GM23338 (cell line): ENCODE data around the gene SLC1A6. TPM values are rescaled to one million over a fixed set of nuclear protein-coding genes. Genes with fewer than 3 reads are reported as not detected.
"Not testable (repeated sequence)": the region's sequence is repeated elsewhere in the genome, so short reads cannot be mapped to it uniquely, and the experiment has no call there.

Source experiments
- ATAC-seq: fragments of 200-7000 bp; cut with Tn5 transposase; 3 replicates; pipeline ENCODE4 v1.9.1; 2020
- DNase-seq: peaks from one replicate; pipeline ENCODE4 v3.0.0-alpha.2; 2015; ENCODE audit warnings: low spot score
- H2AFZ ChIP-seq: fragments of 200-600 bp; sonication (generic); 2 replicates; pipeline ENCODE4 v1.8.0; 2016; ENCODE audit warnings: antibody characterized with exemption, mild to moderate bottlenecking, moderate library complexity
- H3F3A ChIP-seq: fragments of 200-600 bp; sonication (generic); replicated peaks from 2 replicates; pipeline ENCODE4 v1.8.0; 2017; ENCODE audit warnings: antibody characterized with exemption, mixed run types, low read depth
- H3K27ac ChIP-seq: fragments of 200-600 bp; sonication (generic); 2 replicates; pipeline ENCODE4 v1.6.1; 2016; ENCODE audit warnings: low read depth
- H3K27me3 ChIP-seq: fragments of 200-600 bp; sonication (generic); 2 replicates; pipeline ENCODE4 v1.8.0; 2016; ENCODE audit warnings: mild to moderate bottlenecking, mixed run types, moderate library complexity; ENCODE audit not compliant: insufficient read depth
- H3K36me3 ChIP-seq: fragments of 200-600 bp; sonication (generic); 2 replicates; pipeline ENCODE4 v1.8.0; 2016; ENCODE audit warnings: mild to moderate bottlenecking; ENCODE audit not compliant: insufficient read depth
- H3K4me1 ChIP-seq: fragments of 200-600 bp; sonication (generic); 2 replicates; pipeline ENCODE4 v1.8.0; 2016; ENCODE audit warnings: mild to moderate bottlenecking, moderate library complexity; ENCODE audit not compliant: insufficient read depth
- H3K4me2 ChIP-seq: fragments of 200-600 bp; sonication (generic); 2 replicates; pipeline ENCODE4 v1.7.1; 2017; ENCODE audit warnings: mixed run types
- H3K4me3 ChIP-seq: fragments of 200-600 bp; sonication (generic); 2 replicates; pipeline ENCODE4 v1.6.1; 2016; ENCODE audit warnings: mixed run types
- H3K79me2 ChIP-seq: fragments of 200-600 bp; sonication (generic); replicated peaks from 2 replicates; pipeline ENCODE4 v1.8.0; 2017; ENCODE audit warnings: mild to moderate bottlenecking; ENCODE audit not compliant: insufficient read depth
- H3K9me2 ChIP-seq: fragments of 200-600 bp; sonication (generic); 2 replicates; pipeline ENCODE4 v1.8.0; 2017; ENCODE audit not compliant: insufficient read depth
- H4K20me1 ChIP-seq: fragments of 200-600 bp; sonication (generic); replicated peaks from 2 replicates; pipeline ENCODE4 v1.8.0; 2017; ENCODE audit warnings: mild to moderate bottlenecking; ENCODE audit not compliant: insufficient read depth
- H3K27ac Mint-ChIP-seq: 2 replicates; pipeline ENCODE4 v1.8.0; 2020; ENCODE audit warnings: inconsistent platforms, mild to moderate bottlenecking, moderate library complexity, mixed read lengths
- H3K27me3 Mint-ChIP-seq: 3 replicates; pipeline ENCODE4 v1.8.0; 2022; ENCODE audit warnings: low read depth, mild to moderate bottlenecking, moderate library complexity, mixed read lengths, inconsistent platforms; ENCODE audit not compliant: insufficient read depth, poor library complexity
- H3K36me3 Mint-ChIP-seq: 3 replicates; pipeline ENCODE4 v1.8.0; 2021; ENCODE audit warnings: low read depth, mild to moderate bottlenecking, inconsistent platforms, moderate library complexity, mixed read lengths
- H3K4me1 Mint-ChIP-seq: 3 replicates; pipeline ENCODE4 v1.8.0; 2020; ENCODE audit warnings: mild to moderate bottlenecking, inconsistent platforms, mixed read lengths
- H3K4me3 Mint-ChIP-seq: 3 replicates; pipeline ENCODE4 v1.8.0; 2021; ENCODE audit warnings: moderate library complexity, mild to moderate bottlenecking, inconsistent platforms, mixed read lengths
- H3K9me3 Mint-ChIP-seq: 3 replicates; pipeline ENCODE4 v1.8.0; 2020; ENCODE audit warnings: moderate library complexity, mild to moderate bottlenecking, inconsistent platforms, mixed read lengths
- CREB1 ChIP-seq: fragments of 250-450 bp; sonication (Bioruptor Pico); IDR thresholded peaks from 2 replicates; pipeline ENCODE4 v1.5.0; 2020; ENCODE audit warnings: low read depth, mild to moderate bottlenecking, moderate library complexity
- EZH2 ChIP-seq: fragments of 200-600 bp; sonication (generic); IDR thresholded peaks from one replicate; pipeline ENCODE4 v1.8.0; 2017; ENCODE audit warnings: antibody characterized with exemption, mild to moderate bottlenecking, low read depth; ENCODE audit not compliant: unreplicated experiment
- EZH2phosphoT487 ChIP-seq: fragments of 200-600 bp; sonication (generic); IDR thresholded peaks from one replicate; pipeline ENCODE4 v1.8.1; 2018; ENCODE audit warnings: antibody characterized with exemption; ENCODE audit not compliant: unreplicated experiment
- REST ChIP-seq: IDR thresholded peaks from one replicate; pipeline ENCODE4 v1.6.1; 2018; ENCODE audit warnings: antibody characterized with exemption; ENCODE audit not compliant: unreplicated experiment
- polyA plus RNA-seq: library from polyadenylated mRNA; unstranded; fragments of >200 nt; fragmentation: Nextera tagmentation; extraction: Ambion mirVana; gene quantifications from 2 replicates; pipeline ENCODE4 v1.2.1, GENCODE V29; 2016
- total RNA-seq: library from RNA; depleted of rRNA; stranded (reverse); fragments of >200 nt; shearing (Covaris generic); gene quantifications from 2 replicates; pipeline ENCODE4 v1.2.3, GENCODE V29; 2014
- TF ChIP-seq, protein P1 (sequence below): IDR thresholded peaks from 2 replicates; pipeline ENCODE4 v1.6.1; 2016; ENCODE audit warnings: antibody characterized with exemption

The SLC1A6 gene
- total and polyA plus RNA-seq, 2 experiments from 2014 or later, result 12.6 to 37.3 TPM

DNA sequence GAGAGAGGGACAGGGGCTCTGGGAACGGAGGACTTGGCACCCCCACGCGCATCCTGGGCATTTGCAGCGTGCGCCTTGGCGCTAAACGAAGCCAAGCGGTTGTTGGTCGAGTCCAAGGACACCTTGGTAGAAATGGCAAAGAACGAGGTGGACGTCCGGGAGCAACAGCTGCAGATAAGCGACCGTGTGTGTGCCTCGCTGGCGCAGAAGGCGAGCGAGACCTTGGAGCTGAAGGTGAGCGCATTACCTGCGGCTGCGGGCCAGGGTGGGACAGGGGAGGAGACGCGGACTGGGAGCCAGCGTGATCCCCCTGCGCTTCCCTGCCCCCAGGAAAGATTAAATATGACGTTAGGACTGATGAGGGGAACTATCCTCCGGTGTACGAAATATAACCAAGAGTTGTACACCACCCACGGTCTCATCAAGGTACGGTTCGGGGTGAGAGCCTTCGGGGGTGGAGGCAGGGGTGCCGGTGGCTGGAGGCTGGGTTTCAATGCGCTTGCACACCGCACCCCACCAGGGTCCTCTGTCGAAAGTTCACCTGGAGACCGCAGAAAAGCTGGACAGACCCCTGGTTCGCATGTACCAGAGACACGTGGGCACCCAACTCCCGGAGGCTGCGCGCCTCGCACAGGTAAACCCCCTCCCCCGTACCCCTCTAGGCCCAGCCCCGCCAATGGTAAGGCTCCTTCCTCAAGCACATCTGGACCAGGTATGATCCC, 41.8 kb upstream of the SLC1A6 start:
- Mint-ChIP-seq H3K36me3 (no peaks in the 10 kb centered on the region), H3K4me1 (no peaks in the 10 kb centered on the region), H3K27ac (no peak overlapping the region), H3K4me3 (no peak overlapping the region), H3K27me3 (peaks cover 8% of the 10 kb centered on the region), H3K9me3 (peaks cover 2% of the 10 kb centered on the region; the same call in 2 of the 3 replicates)
- Histone ChIP-seq H2AFZ (no peak overlapping the region), H3K36me3 (no peaks in the 10 kb centered on the region), H3K9me2 (no peaks in the 10 kb centered on the region), H3K79me2 (no peaks in the 10 kb centered on the region), H3K4me2 (no peak overlapping the region), H3K4me3 (no peak overlapping the region), H4K20me1 (no peaks in the 10 kb centered on the region; the same call in 1 of the 2 replicates), H3K4me1 (no peaks in the 10 kb centered on the region), H3K27me3 (peaks cover 13% of the 10 kb centered on the region; the same call in 1 of the 2 replicates), H3K27ac (no peak overlapping the region), H3F3A (no peaks in the 10 kb centered on the region)
- ATAC-seq (no peak), DNase-seq (no peak)
- TF ChIP-seq EZH2 (no peak), EZH2phosphoT487 (no peak)
- TF ChIP-seq, protein P1, sequence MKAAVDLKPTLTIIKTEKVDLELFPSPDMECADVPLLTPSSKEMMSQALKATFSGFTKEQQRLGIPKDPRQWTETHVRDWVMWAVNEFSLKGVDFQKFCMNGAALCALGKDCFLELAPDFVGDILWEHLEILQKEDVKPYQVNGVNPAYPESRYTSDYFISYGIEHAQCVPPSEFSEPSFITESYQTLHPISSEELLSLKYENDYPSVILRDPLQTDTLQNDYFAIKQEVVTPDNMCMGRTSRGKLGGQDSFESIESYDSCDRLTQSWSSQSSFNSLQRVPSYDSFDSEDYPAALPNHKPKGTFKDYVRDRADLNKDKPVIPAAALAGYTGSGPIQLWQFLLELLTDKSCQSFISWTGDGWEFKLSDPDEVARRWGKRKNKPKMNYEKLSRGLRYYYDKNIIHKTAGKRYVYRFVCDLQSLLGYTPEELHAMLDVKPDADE, result no peak

- H3F3A ChIP-seq, H3K4me2 ChIP-seq, H3K9me2 ChIP-seq, H3K36me3 ChIP-seq, H3K36me3 Mint-ChIP-seq, H3K27ac ChIP-seq, ATAC-seq, H2AFZ ChIP-seq, H3K4me3 Mint-ChIP-seq, H3K79me2 ChIP-seq, H3K27ac Mint-ChIP-seq, H4K20me1 ChIP-seq, H3K4me3 ChIP-seq, DNase-seq, H3K9me3 Mint-ChIP-seq, H3K4me1 Mint-ChIP-seq, H3K4me1 ChIP-seq: not testable (repeated sequence)
- peaks cover 11% of the 10 kb centered on the region for H3K27me3 Mint-ChIP-seq
- peaks cover 20% of the 10 kb centered on the region for H3K27me3 ChIP-seq
Measured at GRCh38 chr19:15018836-15019235, 39.2 kb upstream of the SLC1A6 start.

DNA sequence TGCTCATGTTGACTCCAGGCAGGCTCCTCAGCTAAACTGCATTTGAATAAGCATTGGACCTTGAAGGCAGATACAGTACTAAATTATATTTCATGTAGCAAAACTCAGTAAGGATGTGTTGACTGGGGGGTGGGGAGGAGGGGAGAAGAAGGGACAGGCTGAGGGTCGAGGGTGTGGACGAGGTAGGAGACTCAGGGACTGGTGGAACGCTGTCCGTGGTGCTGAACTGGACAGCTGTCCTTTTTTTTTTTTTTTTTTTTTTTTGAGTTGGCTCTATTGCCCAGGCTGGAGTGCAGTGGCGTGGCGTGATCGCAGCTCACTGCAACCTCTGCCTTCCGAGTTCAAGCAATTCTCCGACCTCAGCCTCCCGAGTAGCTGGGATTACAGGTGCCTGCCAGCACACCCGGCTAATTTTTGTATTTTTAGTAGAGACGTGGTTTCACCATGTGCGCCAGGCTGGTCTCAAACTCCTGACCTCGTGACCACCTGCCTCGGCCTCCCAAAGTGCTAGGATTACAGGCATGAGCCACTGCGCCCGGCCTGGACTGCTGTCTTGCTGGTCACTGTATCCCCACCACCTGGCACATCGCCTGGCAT, 36.4 kb upstream of the SLC1A6 start:
- no peaks in the 10 kb centered on the region for H3K79me2 ChIP-seq
- H3K9me3 Mint-ChIP-seq, result no peaks in the 10 kb centered on the region; the same call in 2 of the 3 replicates
- peak; percentile 32; the same call in 2 of the 3 replicates for ATAC-seq

More for the DNA sequence above, 36.4 kb upstream of the SLC1A6 start:
- H3K4me1 ChIP-seq, result no peaks in the 10 kb centered on the region
- Mint-ChIP-seq H3K4me3 (no peak overlapping the region), H3K27me3 (peaks cover 35% of the 10 kb centered on the region), H3K4me1 (no peaks in the 10 kb centered on the region), H3K27ac (no peak overlapping the region), H3K36me3 (no peaks in the 10 kb centered on the region)
- TF ChIP-seq CREB1 (no peak), REST (peak; percentile 79)
- peaks cover 6% of the 10 kb centered on the region for H4K20me1 ChIP-seq
- no peak overlapping the region for H3K27ac ChIP-seq
- no peaks in the 10 kb centered on the region for H3K36me3 ChIP-seq
- H3K9me2 ChIP-seq, result no peaks in the 10 kb centered on the region
- H3K4me2 ChIP-seq, result no peak overlapping the region
- H3F3A ChIP-seq, result no peaks in the 10 kb centered on the region
- peaks cover 34% of the 10 kb centered on the region for H3K27me3 ChIP-seq
- no peak overlapping the region for H3K4me3 ChIP-seq
- DNase-seq, result peak; percentile 74
- H2AFZ ChIP-seq, result no peak overlapping the region
